HAP-1 (cell line): Measurements from ENCODE around the gene MAP3K20.
"Not testable (repeated sequence)": the region's sequence is repeated elsewhere in the genome, so short reads cannot be mapped to it uniquely, and the experiment has no call there.

Experiments
- DNase-seq, 2 experiments: peaks; one replicate each; pipeline ENCODE4 v3.0.0-alpha.2; 2016 to 2020; ENCODE audit warnings: low spot score in 2 of 2
- H3K27me3 ChIP-seq: fragments of 250-450 bp; sonication (Bioruptor Pico); 2 replicates; pipeline ENCODE4 v1.5.1; 2020; ENCODE audit warnings: low read depth, mild to moderate bottlenecking, moderate library complexity
- H3K36me3 ChIP-seq: fragments of 250-450 bp; sonication (Bioruptor Pico); replicated peaks from 2 replicates; pipeline ENCODE4 v1.5.1; 2020; ENCODE audit warnings: mild to moderate bottlenecking
- H3K4me1 ChIP-seq: fragments of 250-450 bp; sonication (Bioruptor Pico); 2 replicates; pipeline ENCODE4 v1.5.1; 2020; ENCODE audit warnings: mild to moderate bottlenecking
- H3K4me3 ChIP-seq: fragments of 250-450 bp; sonication (Bioruptor Pico); 2 replicates; pipeline ENCODE4 v1.5.1; 2020; ENCODE audit warnings: mild to moderate bottlenecking, moderate library complexity
- H3K9me3 ChIP-seq: fragments of 250-450 bp; sonication (Bioruptor Pico); 2 replicates; pipeline ENCODE4 v1.5.1; 2020; ENCODE audit warnings: mild to moderate bottlenecking, moderate library complexity
- in situ Hi-C: fragments of 300-500 bp; cut with MboI; formaldehyde crosslinking; loops from 3 replicates; pipeline ENCODE4 v1.14.3; 2020; ENCODE audit warnings: low sequenced_read_pairs, inconsistent platforms, mixed read lengths

MAP3K20 gene

DNA sequence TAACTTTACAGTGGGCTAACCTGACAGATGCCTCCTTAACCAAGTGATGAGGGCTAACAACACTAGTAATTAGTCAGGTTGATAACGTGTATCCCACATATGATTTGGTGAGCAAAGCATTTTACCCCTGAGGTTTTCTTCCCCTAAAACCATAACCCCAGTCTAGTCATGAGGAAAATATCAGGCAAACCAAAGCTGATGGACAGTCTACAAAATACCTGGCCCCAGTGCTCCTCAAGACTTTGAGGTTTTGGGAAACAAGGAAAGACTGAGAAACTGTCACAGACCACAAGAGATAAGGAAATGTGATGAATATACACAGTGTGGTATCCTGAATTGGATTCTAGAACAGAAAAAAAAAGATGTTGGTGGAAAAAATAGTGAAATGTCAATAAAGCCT, 28.5 kb downstream of the MAP3K20 start:
- H3K27me3 ChIP-seq, result no peaks in the 10 kb centered on the region
- no peaks in the 10 kb centered on the region for H3K9me3 ChIP-seq
- no peaks in the 10 kb centered on the region for H3K36me3 ChIP-seq
- H3K4me3 ChIP-seq, result no peak overlapping the region
- no peak for DNase-seq
- in situ Hi-C loops, result no loop called here
- peaks cover 4% of the 10 kb centered on the region; the same call in 1 of the 2 replicates for H3K4me1 ChIP-seq

DNA sequence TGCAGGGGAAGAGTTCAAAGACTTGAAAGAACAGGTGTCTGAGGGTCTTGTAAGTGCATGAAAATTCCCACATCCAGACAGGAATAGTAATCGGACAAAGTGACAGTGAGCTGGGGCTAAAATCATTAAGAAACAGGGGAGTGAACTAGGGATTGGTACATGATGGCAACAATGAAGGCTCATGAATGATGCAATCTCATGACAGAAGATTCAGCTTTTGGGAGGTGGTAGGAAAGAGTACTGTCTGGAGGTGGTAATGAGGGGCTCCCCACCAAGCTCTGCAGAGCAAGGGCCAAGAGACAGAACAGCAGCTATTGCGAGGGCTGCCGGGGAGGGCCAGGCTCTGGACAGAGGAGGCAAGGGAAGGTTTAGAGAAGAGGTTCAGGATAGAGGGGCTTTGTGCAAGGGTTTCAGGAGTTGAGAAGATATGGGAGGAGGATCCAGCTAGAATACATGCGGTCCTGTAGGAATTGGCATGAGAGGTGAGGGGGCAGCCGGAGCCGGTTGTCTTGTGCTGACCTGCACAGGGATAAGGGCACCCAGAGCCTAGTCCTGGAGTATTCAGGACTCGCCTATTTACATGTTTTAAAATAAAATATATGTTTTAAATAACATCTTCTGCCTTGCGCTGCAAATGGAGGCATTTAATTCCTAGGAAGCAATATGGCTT, 31.4 kb downstream of the MAP3K20 start:
- DNase-seq, result no peak
- Histone ChIP-seq H3K4me3 (no peak overlapping the region), H3K4me1 (peaks cover 4% of the 10 kb centered on the region; the same call in 1 of the 2 replicates), H3K36me3 (no peaks in the 10 kb centered on the region), H3K27me3 (no peaks in the 10 kb centered on the region), H3K9me3 (0 out of 2 replicates have a peak, but pooled peaks cover 2% of the 10 kb centered on the region)
- in situ Hi-C loops, result no loop called here

GRCh38 chr2:173107629-173108022, 32.0 kb downstream of the MAP3K20 start:
- no peak for DNase-seq
- in situ Hi-C loops, result no loop called here
- no peak overlapping the region for H3K4me3 ChIP-seq
- H3K9me3 ChIP-seq, result 0 out of 2 replicates have a peak, but pooled peaks cover 2% of the 10 kb centered on the region
- no peaks in the 10 kb centered on the region for H3K27me3 ChIP-seq
- H3K4me1 ChIP-seq, result peaks cover 4% of the 10 kb centered on the region; the same call in 1 of the 2 replicates
- no peaks in the 10 kb centered on the region for H3K36me3 ChIP-seq

GRCh38 chr2:173109253-173110188, 33.9 kb downstream of the MAP3K20 start:
- Histone ChIP-seq H3K36me3 (no peaks in the 10 kb centered on the region), H3K4me3 (no peak overlapping the region), H3K4me1 (0 out of 2 replicates have a peak, but pooled peaks cover 4% of the 10 kb centered on the region), H3K9me3 (0 out of 2 replicates have a peak, but pooled peaks cover 2% of the 10 kb centered on the region), H3K27me3 (no peaks in the 10 kb centered on the region)
- DNase-seq, result no peak
- in situ Hi-C loops, result no loop called here

GRCh38 chr2:173117678-173118077, 42.0 kb downstream of the MAP3K20 start:
- 0 out of 2 replicates have a peak, but pooled peaks cover 3% of the 10 kb centered on the region for H3K4me1 ChIP-seq
- no peak for DNase-seq
- in situ Hi-C loops, result no loop called here

GRCh38 chr2:173118395-173118794, 42.7 kb downstream of the MAP3K20 start:
- Histone ChIP-seq H3K9me3 (no peaks in the 10 kb centered on the region), H3K4me3 (no peak overlapping the region), H3K4me1 (0 out of 2 replicates have a peak, but pooled peaks cover 3% of the 10 kb centered on the region), H3K27me3 (no peaks in the 10 kb centered on the region), H3K36me3 (no peaks in the 10 kb centered on the region)
- DNase-seq, result no peak
- in situ Hi-C loops, result no loop called here

More at GRCh38 chr2:173117678-173118077, 42.0 kb downstream of the MAP3K20 start:
- Histone ChIP-seq H3K27me3 (no peaks in the 10 kb centered on the region), H3K36me3 (no peaks in the 10 kb centered on the region), H3K9me3 (no peaks in the 10 kb centered on the region), H3K4me3 (no peak overlapping the region)

GRCh38 chr2:173119069-173119807, 43.6 kb downstream of the MAP3K20 start:
- Histone ChIP-seq H3K4me1 (0 out of 2 replicates have a peak, but pooled peaks cover 3% of the 10 kb centered on the region), H3K27me3 (no peaks in the 10 kb centered on the region), H3K9me3 (no peaks in the 10 kb centered on the region), H3K4me3 (no peak overlapping the region), H3K36me3 (no peaks in the 10 kb centered on the region)
- DNase-seq, result no peak
- in situ Hi-C loops, result no loop called here

GRCh38 chr2:173119944-173120343, 44.3 kb downstream of the MAP3K20 start:
- Histone ChIP-seq H3K4me1 (0 out of 2 replicates have a peak, but pooled peaks cover 3% of the 10 kb centered on the region), H3K4me3 (no peak overlapping the region), H3K27me3 (no peaks in the 10 kb centered on the region), H3K9me3 (no peaks in the 10 kb centered on the region), H3K36me3 (no peaks in the 10 kb centered on the region)
- in situ Hi-C loops, result no loop called here
- no peak for DNase-seq

- in situ Hi-C loops, result no loop called here
- Histone ChIP-seq H3K27me3 (no peaks in the 10 kb centered on the region), H3K4me1 (0 out of 2 replicates have a peak, but pooled peaks cover 3% of the 10 kb centered on the region), H3K4me3 (no peak overlapping the region), H3K36me3 (no peaks in the 10 kb centered on the region), H3K9me3 (no peaks in the 10 kb centered on the region)
- no peak for DNase-seq
Measured at GRCh38 chr2:173122936-173123335, 47.3 kb downstream of the MAP3K20 start.

DNA sequence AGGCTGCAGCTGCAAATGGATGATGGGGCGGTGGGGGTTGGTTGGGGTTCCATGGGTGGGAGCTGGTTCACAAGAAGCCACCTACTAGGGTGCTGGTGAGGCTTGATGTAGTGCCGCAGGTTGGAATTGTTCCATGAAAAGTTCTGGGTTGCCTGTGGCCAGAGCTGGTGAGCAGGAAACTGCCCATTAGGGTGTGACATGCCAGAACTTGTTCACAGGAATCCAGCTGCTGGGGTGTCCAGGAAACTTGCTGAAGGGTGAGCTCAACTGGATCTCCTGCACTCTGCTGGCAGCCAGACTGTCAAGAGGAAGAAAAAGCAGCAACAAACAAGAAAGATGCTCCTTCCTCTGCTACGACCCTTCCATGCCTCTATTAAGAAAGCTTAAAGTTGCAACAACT, 48.8 kb downstream of the MAP3K20 start:
- no peak overlapping the region for H3K4me3 ChIP-seq
- H3K27me3 ChIP-seq, result no peaks in the 10 kb centered on the region
- H3K4me1 ChIP-seq, result 0 out of 2 replicates have a peak, but pooled peaks cover 3% of the 10 kb centered on the region
- H3K36me3 ChIP-seq, result no peaks in the 10 kb centered on the region
- H3K9me3 ChIP-seq, result no peaks in the 10 kb centered on the region
- in situ Hi-C loops, result no loop called here
- no peak for DNase-seq

DNA sequence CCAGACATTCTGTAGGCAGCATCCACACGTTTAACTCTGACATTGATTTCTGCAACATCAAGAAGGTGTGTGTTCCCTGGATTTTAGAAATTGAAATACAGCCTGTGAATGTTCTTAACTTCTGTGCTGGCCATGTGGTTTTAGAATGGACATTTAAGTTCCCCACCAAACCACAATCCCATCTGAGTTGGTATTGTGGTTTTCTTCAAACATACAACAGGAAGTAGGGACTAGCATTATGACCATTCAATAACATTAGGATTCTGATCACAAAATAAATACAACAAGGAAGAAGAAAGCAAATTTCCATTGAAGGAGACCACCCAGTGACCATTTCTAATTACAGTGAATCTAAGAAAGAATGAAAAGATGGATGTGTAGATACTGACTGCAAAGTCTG, 51.2 kb downstream of the MAP3K20 start:
- no peak for DNase-seq
- H3K9me3 ChIP-seq, result no peaks in the 10 kb centered on the region
- H3K27me3 ChIP-seq, result no peaks in the 10 kb centered on the region
- in situ Hi-C loops, result no loop called here
- peaks cover 4% of the 10 kb centered on the region for H3K4me1 ChIP-seq
- no peak overlapping the region for H3K4me3 ChIP-seq
- H3K36me3 ChIP-seq, result no peaks in the 10 kb centered on the region

DNA sequence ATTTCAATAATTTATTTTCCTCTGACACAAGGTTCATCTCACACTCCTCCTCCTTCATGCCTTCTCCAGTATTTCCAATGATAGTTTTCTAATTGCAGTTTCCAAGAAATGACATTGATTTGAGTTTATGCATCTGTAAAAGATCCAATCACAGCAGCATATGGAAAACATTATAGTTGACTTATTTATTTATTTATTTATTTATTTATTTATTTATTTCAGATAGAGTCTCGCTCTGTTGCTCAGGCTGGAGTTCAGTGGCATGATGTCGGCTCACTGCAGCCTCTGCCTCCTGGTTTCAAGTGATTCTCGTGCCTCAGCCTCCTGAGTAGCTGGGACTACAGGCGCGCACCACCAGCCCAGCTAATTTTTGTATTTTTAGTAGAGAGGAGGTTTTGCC, 52.5 kb downstream of the MAP3K20 start:
- H3K36me3 ChIP-seq, in situ Hi-C loops, H3K9me3 ChIP-seq, H3K27me3 ChIP-seq, DNase-seq, H3K4me3 ChIP-seq, H3K4me1 ChIP-seq: not testable (repeated sequence)
